Testis (tissue), 5 donors: ENCODE data around the gene DDR1. TPM values are rescaled to one million over a fixed set of nuclear protein-coding genes. Genes with fewer than 3 reads are reported as not detected.

ENCODE experiments used
- DNase-seq: peaks from one replicate; pipeline ENCODE4 v3.0.0-alpha.2; 2019
- H3K27ac ChIP-seq, 2 donors: fragments of 200-600 bp; sonication (generic); one replicate each; pipeline ENCODE4 v1.5.1; 2019
- H3K27me3 ChIP-seq: fragments of 200-600 bp; sonication (generic); one replicate; pipeline ENCODE4 v1.5.1; 2019
- H3K36me3 ChIP-seq: fragments of 200-600 bp; sonication (generic); one replicate; pipeline ENCODE4 v1.5.1; 2017; ENCODE audit warnings: low read depth; ENCODE audit errors: missing control alignments
- H3K4me1 ChIP-seq: fragments of 200-600 bp; sonication (generic); one replicate; pipeline ENCODE4 v1.5.1; 2019
- H3K4me3 ChIP-seq, 2 donors: fragments of 200-600 bp; sonication (generic); one replicate each; pipeline ENCODE4 v1.5.1; 2017 to 2019
- H3K9me3 ChIP-seq: fragments of 200-600 bp; sonication (generic); one replicate; pipeline ENCODE4 v1.5.1; 2017
- CTCF ChIP-seq, 3 experiments: fragments of 450-650 bp in 2 of 3; fragments of 200-600 bp in 1 of 3; sonication (generic) in 1 of 3; IDR thresholded peaks; one replicate each; pipeline ENCODE4 v1.5.1; 2016 to 2019; ENCODE audit warnings: antibody characterized with exemption in 3 of 3, mild to moderate bottlenecking in 2 of 3, moderate library complexity in 1 of 3
- POLR2A ChIP-seq: fragments of 450-650 bp; IDR thresholded peaks from one replicate; pipeline ENCODE4 v1.6.1; 2017; ENCODE audit warnings: antibody characterized with exemption, mild to moderate bottlenecking, moderate library complexity
- WGBS, 2 donors: methylation state at CpG; one replicate each; pipeline ENCODE4 v1.1.5; 2018; 5-methylcytosine and 5-hydroxymethylcytosine counted together
- intact Hi-C: fragments of 100-400 bp; cut with DNase I; formaldehyde crosslinking; loops from one replicate; pipeline ENCODE4 v1.15.1; 2023; ENCODE audit warnings: low total_unique reads
- long read RNA-seq, 2 donors: transcript quantifications; one replicate each; lab custom pipeline, GENCODE V29; 2026
- polyA plus RNA-seq: library from polyadenylated mRNA; stranded (reverse); fragments of 350-450 nt; fragmentation: Illumina TruSeq; extraction: RNeasy Lipid Tissue Mini Kit (QIAGEN cat#74804); gene quantifications from one replicate; pipeline ENCODE4 v1.2.3, GENCODE V29; 2014; ENCODE audit warnings: low read depth, low replicate concordance; ENCODE audit not compliant: insufficient read depth
- total RNA-seq, 2 donors: library from RNA; depleted of rRNA; stranded (reverse); fragments of >200 nt; gene quantifications; one replicate each; pipeline ENCODE4 v1.2.3, GENCODE V29; 2016

DDR1 gene
- total RNA-seq (10 to 100 TPM; 94.6 to 97.6 TPM), polyA plus RNA-seq (33.8 TPM)
- long read RNA-seq, donor 1, partial matches to known transcripts, result 48 of 55 reads
- long read RNA-seq, donor 1, other reads (novel, unspliced or antisense), result 0 of 55 reads
- long read RNA-seq, donor 2, partial matches to known transcripts, result 13 of 13 reads
- long read RNA-seq, donor 2, other reads (novel, unspliced or antisense), result 0 of 13 reads

- H3K27me3 ChIP-seq, result no peaks in the 10 kb centered on the region
- TF ChIP-seq POLR2A (no peak), CTCF (IDR thresholded peaks at IDR 0.05) (no peak)
- peak; percentile 81 for DNase-seq
- H3K9me3 ChIP-seq, result no peaks in the 10 kb centered on the region
- 8 to 17% methylated on average over 13 to 49 of the region's 62 CpGs for WGBS, 2 donors
- intact Hi-C loops, result loop anchor here (5.0 kb wide), 1 partner anchor 57 kb away; no protein-coding TSS in a partner anchor
- H3K36me3 ChIP-seq, result no peaks in the 10 kb centered on the region
- H3K4me3 ChIP-seq, result peak within 1 kb of the TSS; percentile 73 to 78
- H3K27ac ChIP-seq, result peak within 1 kb of the TSS; percentile 73 to 93
- H3K4me1 ChIP-seq, result peaks cover 45% of the 10 kb centered on the region
Measured at GRCh38 chr6:30883685-30884520, at the start of gene DDR1. Gene DDR1, plus strand, starts transcription at chr6:30884519. Its CDS starts 4,211 bp downstream, at chr6:30888730.

- Histone ChIP-seq H3K27me3 (no peaks in the 10 kb centered on the region), H3K4me1 (peaks cover 10% of the 10 kb centered on the region), H3K4me3 (no peak overlapping the region), H3K9me3 (no peaks in the 10 kb centered on the region), H3K27ac (no peak overlapping the region), H3K36me3 (no peaks in the 10 kb centered on the region)
- no peak for DNase-seq
- TF ChIP-seq POLR2A (no peak), CTCF (IDR thresholded peaks at IDR 0.05) (no peak)
- intact Hi-C loops, result no loop called here
- 82 to 91% methylated on average over 4 of the region's 4 CpGs for WGBS, 2 donors
Measured at GRCh38 chr6:30834646-30835045, 49.7 kb upstream of the DDR1 start.

- intact Hi-C loops, result no loop called here
- H3K9me3 ChIP-seq, result no peaks in the 10 kb centered on the region
- H3K4me1 ChIP-seq, result peaks cover 10% of the 10 kb centered on the region
- no peaks in the 10 kb centered on the region for H3K36me3 ChIP-seq
- H3K4me3 ChIP-seq, result no peak overlapping the region
- no peak for DNase-seq
- WGBS, 2 donors, result 93 to 94% methylated on average over 3 of the region's 3 CpGs
- TF ChIP-seq POLR2A (no peak), CTCF (IDR thresholded peaks at IDR 0.05) (no peak)
- no peak overlapping the region for H3K27ac ChIP-seq
- H3K27me3 ChIP-seq, result no peaks in the 10 kb centered on the region
Measured at GRCh38 chr6:30835576-30835975, 48.7 kb upstream of the DDR1 start.

- 50 to 65% methylated on average over 1 of the region's 1 CpG for WGBS, 2 donors
Measured at GRCh38 chr6:30836431-30836866, 47.9 kb upstream of the DDR1 start.

More at GRCh38 chr6:30836431-30836866, 47.9 kb upstream of the DDR1 start:
- Histone ChIP-seq H3K27me3 (no peaks in the 10 kb centered on the region), H3K27ac (peak overlapping the region in 1 of 2 donors; percentile 25), H3K9me3 (no peaks in the 10 kb centered on the region), H3K4me1 (peaks cover 15% of the 10 kb centered on the region), H3K36me3 (no peaks in the 10 kb centered on the region), H3K4me3 (no peak overlapping the region)
- intact Hi-C loops, result no loop called here
- TF ChIP-seq POLR2A, result no peak
- no peak for TF ChIP-seq CTCF (IDR thresholded peaks at IDR 0.05)
- no peak for DNase-seq
